ENCODE results near the gene RSAD1.

RSAD1 gene

DNA sequence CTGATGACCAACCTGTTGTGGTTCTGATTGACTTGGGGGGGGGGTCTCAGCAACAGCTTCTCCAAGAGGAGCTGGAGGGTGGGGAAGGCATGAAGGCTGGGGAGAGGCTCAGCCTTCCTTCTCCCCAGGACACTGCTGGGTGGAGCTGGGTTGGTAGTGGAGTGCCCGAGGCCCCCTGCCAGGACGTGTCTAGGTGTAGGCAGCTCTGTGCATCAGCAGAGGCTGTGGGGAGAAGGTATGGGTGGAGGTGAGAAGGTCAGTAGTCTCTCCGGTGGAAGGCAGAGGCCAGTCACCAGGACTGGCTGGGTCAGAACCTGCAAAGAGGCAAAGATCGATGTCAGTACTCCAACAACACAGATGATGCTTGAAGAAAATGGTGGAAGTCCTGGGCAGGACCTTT is 13.9 kb upstream of the RSAD1 start:
- Mint-ChIP-seq H3K36me3 (no peaks in the 10 kb centered on the region), H3K9me3 (no peaks in the 10 kb centered on the region), H3K4me3 (no peak overlapping the region), H3K27ac (no peak overlapping the region), H3K27me3 (peaks cover 48% of the 10 kb centered on the region), H3K4me1 (peaks cover 8% of the 10 kb centered on the region)
- CTCF ChIA-PET, result interaction anchor here (1.6 kb wide), 1 partner anchor 103 kb away, joined by 7 read pairs; no protein-coding TSS in a partner anchor
- DNase-seq, result peak; percentile 8

DNA sequence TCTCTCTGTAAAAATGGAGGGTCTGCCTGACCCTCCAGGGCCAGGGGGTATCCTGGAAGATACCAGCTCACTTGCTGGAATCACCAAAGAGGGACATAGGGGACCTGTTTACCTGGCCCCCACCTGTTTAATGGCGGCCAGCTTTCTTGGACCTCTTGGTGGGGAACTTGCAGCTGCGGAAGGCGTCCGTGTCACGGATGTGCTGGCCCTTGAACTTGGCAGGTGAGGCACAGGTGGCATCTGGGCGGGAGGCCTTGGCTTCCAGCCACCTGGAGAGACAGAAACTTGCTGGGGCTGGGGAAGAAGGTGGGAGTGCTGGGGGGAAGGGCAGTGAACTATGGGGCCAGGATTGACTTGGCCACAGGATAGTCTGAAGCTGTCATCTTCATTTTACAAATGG is 13.5 kb upstream of the RSAD1 start:
- no peak overlapping the region for H3K4me3 Mint-ChIP-seq
- H3K36me3 Mint-ChIP-seq, result no peaks in the 10 kb centered on the region
- DNase-seq, result peak; percentile 12
- H3K27me3 Mint-ChIP-seq, result peaks cover 52% of the 10 kb centered on the region
- H3K9me3 Mint-ChIP-seq, result no peaks in the 10 kb centered on the region
- H3K27ac Mint-ChIP-seq, result no peak overlapping the region
- H3K4me1 Mint-ChIP-seq, result peaks cover 8% of the 10 kb centered on the region
- CTCF ChIA-PET, result interaction anchor here (1.6 kb wide), 1 partner anchor 103 kb away, joined by 7 read pairs; no protein-coding TSS in a partner anchor

DNA sequence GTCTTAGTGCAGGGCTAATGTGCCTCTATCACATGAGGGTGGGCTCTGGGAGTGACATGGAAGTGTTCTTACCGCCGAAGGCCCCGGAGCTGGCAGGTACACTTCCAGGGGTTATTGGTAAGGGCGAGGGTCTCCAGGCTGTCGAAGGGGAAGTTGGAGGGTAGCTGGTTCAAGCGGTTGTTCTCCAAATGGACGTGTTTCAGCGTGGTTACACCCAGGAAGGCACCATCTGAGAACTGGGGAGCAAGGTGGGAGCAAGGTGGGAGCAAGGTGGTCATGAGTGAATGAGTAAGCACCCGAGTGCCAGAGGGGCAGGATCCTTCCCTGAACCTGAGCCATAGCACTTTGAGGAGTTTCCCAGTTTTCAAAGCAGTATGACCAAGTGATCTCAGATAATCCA is 13.0 kb upstream of the RSAD1 start:
- peaks cover 8% of the 10 kb centered on the region for H3K4me1 Mint-ChIP-seq
- peak; percentile 15 for DNase-seq

DNA sequence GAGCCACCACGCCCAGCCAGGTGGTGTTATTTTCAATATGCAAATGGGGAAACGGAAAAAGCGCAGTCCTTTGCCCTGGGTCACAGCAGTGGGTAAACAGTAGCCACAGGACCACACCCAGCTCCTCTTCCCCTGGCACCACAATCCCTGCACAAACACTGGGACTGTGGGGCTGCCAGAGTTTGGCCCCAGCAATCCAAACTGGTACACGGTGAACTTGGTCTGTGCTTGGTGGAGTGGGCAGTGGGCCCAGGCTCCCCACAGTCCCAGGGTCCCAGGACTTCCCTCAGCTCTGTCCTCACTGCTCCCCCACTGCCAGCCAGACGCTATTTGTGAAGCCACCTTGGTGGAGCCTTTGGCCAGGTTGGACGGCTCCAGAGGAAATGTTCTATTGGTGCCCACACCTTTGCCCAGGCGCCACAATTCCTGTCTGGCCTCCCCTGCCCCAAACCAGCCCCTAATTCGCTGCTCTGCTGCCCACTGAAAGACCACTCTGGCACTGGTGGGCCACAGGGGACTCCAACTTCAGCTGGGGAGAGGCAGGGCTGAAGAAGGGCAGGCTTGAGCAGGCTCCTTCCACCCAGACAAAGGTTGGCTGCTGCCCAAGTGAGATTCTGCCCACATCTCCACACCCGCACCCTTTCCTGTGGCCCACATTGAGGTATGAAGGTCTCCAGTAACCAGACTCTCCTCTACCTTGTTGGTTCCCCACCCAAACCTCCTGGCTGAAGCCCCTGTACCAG is 12.1 kb upstream of the RSAD1 start:
- peaks cover 8% of the 10 kb centered on the region for H3K4me1 Mint-ChIP-seq
- no peaks in the 10 kb centered on the region for H3K9me3 Mint-ChIP-seq
- H3K27ac Mint-ChIP-seq, result no peak overlapping the region
- CTCF ChIA-PET, result interaction anchor here (0.5 kb wide), 1 partner anchor 9 kb away, joined by 3 read pairs; no protein-coding TSS in a partner anchor
- no peak overlapping the region for H3K4me3 Mint-ChIP-seq
- peaks cover 66% of the 10 kb centered on the region for H3K27me3 Mint-ChIP-seq
- H3K36me3 Mint-ChIP-seq, result no peaks in the 10 kb centered on the region
- DNase-seq, result peak; percentile 6

More for the DNA sequence above, 13.0 kb upstream of the RSAD1 start:
- Mint-ChIP-seq H3K36me3 (no peaks in the 10 kb centered on the region), H3K27me3 (peaks cover 57% of the 10 kb centered on the region), H3K9me3 (no peaks in the 10 kb centered on the region), H3K27ac (no peak overlapping the region), H3K4me3 (no peak overlapping the region)
- CTCF ChIA-PET, result interaction anchor here (0.6 kb wide), 1 partner anchor 18 kb away, joined by 3 read pairs; no protein-coding TSS in a partner anchor

- Mint-ChIP-seq H3K4me1 (peaks cover 8% of the 10 kb centered on the region), H3K27ac (peak overlapping the region; percentile 24), H3K4me3 (no peak overlapping the region), H3K36me3 (no peaks in the 10 kb centered on the region), H3K9me3 (no peaks in the 10 kb centered on the region), H3K27me3 (peaks cover 70% of the 10 kb centered on the region)
- DNase-seq, result peak; percentile 15
- CTCF ChIA-PET, result interaction anchor here (0.5 kb wide), 1 partner anchor 10 kb away, joined by 3 read pairs; no protein-coding TSS in a partner anchor
Observed at GRCh38 chr17:50467114-50467854, 11.4 kb upstream of the RSAD1 start.

GRCh38 chr17:50467855-50468303 is 10.8 kb upstream of the RSAD1 start:
- no peak overlapping the region for H3K27ac Mint-ChIP-seq
- CTCF ChIA-PET, result interaction anchor here (1.4 kb wide), 1 partner anchor 11 kb away, joined by 4 read pairs; no protein-coding TSS in a partner anchor
- H3K4me3 Mint-ChIP-seq, result no peak overlapping the region

DNA sequence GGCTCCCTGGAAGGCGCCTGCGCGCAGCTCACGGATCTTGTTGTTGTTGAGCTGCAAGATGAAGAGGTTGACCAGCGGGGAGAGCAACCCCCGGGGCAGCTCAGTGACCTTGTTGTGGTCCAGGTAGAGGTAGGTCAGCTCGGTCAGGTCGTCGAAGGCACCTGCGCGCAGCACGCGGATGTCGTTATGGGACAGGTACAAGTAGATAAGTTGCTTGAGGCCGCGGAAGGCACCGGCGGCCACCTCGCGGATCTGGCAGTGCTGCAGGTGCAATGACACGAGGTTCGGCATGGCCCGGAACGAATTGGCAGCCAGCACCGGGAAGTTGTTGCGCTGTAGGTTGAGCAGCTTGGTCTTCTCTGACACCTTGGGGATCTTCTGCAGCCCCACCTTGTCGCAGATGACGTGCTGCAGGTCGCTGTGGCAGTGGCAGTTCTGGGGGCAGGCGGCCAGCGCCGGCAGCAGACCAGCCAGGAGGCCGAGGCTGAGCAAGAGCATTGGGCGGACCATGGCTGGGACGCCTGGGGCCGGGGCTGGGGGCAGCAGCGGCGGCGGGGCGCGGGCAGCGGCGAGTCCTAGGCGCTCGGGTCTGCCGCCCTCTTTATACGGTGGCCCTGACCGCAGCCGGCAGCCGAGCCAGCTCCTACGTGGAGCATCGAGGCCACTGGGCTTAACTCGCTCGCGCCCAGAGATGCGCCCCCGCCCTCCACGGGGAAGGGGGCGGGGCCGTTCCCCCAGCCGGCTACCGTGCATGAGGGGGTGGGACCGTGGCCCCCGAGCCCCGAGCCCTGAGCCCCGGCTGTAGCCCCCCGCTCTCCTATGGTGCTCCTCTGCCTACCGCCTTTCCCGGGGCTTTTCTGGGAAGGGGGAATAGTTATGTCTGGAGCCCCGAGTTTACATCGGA is 10.1 kb upstream of the RSAD1 start, which contains the start of gene CHAD:
TSS of gene CHAD (minus strand) at position 577 of the 904 bp plus-strand sequence. CDS start at position 510, 67 bp downstream.
- H3K4me1 Mint-ChIP-seq, result peaks cover 8% of the 10 kb centered on the region
- H3K9me3 Mint-ChIP-seq, result no peaks in the 10 kb centered on the region
- no peaks in the 10 kb centered on the region for H3K36me3 Mint-ChIP-seq
- no peak within 1 kb of the TSS for H3K4me3 Mint-ChIP-seq
- H3K27ac Mint-ChIP-seq, result no peak within 1 kb of the TSS
- peaks cover 70% of the 10 kb centered on the region for H3K27me3 Mint-ChIP-seq
- DNase-seq, result peak; percentile 25
- CTCF ChIA-PET, result interaction anchor here (1.4 kb wide), 1 partner anchor 11 kb away, joined by 4 read pairs; no protein-coding TSS in a partner anchor

More at GRCh38 chr17:50467855-50468303, 10.8 kb upstream of the RSAD1 start:
- H3K36me3 Mint-ChIP-seq, result no peaks in the 10 kb centered on the region
- H3K27me3 Mint-ChIP-seq, result peaks cover 70% of the 10 kb centered on the region
- no peaks in the 10 kb centered on the region for H3K9me3 Mint-ChIP-seq
- DNase-seq, result peak; percentile 19
- H3K4me1 Mint-ChIP-seq, result peaks cover 8% of the 10 kb centered on the region

DNA sequence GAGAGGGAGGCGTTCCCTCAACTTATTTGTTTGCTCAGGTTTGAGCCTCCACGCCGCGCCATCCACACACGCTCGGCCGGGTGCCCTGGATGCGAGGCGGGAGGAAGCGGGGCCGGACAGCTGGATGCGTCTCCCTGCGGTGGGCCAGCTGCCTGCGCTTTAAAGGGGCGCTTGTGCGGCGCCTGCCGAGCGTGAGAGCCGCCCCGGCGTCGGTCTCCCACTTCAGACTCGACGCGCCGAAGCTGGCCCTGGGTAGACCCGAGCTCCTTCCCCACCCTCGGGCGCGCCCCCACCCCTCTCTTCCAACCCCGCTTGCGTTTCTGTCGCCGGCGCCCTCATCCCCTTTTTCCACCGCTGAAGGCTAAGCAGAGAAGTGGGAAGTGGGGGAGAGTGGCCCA is 9.5 kb upstream of the RSAD1 start:
- CTCF ChIA-PET, result interaction anchor here (1.4 kb wide), 1 partner anchor 10 kb away, joined by 4 read pairs; no protein-coding TSS in a partner anchor
- peaks cover 8% of the 10 kb centered on the region for H3K4me1 Mint-ChIP-seq
- no peaks in the 10 kb centered on the region for H3K9me3 Mint-ChIP-seq
- no peaks in the 10 kb centered on the region for H3K36me3 Mint-ChIP-seq
- H3K4me3 Mint-ChIP-seq, result no peak overlapping the region
- no peak overlapping the region for H3K27ac Mint-ChIP-seq
- H3K27me3 Mint-ChIP-seq, result peaks cover 70% of the 10 kb centered on the region
- DNase-seq, result peak; percentile 19

DNA sequence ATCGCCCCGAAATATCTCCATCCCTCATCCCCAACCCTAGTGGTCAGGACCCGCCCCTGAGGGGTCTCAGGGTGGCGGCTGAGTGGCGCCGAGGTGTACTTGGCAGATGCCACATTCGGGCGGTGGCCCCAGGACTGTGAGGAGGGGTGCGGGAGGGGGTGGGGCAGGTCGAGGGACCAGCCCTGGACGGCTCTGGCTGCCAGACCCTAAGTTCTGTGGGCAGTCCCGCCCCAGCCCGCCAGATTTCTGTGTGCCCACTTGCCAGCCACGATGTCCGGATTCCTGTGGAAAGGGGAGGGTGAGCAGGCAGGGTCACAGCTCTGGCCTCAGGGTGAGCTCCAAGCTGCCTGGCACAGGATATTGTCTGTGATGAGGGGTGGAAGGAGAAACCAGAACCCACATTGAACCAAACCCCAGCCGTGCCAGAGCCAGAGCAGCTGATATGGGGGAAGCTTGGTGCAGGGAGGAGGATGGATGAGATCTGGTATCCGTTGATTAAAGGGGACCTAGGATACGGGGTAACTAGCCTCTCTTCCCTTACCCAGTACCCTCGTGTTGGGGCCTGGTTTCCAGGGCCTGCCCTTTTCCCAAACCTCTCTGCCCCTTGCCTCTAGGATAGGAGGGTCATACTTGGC is 8.9 kb upstream of the RSAD1 start:
- Mint-ChIP-seq H3K27me3 (peaks cover 67% of the 10 kb centered on the region), H3K4me3 (no peak overlapping the region), H3K27ac (no peak overlapping the region), H3K36me3 (no peaks in the 10 kb centered on the region), H3K4me1 (peaks cover 8% of the 10 kb centered on the region), H3K9me3 (no peaks in the 10 kb centered on the region)
- CTCF ChIA-PET, result no interaction called here
- peak; percentile 18 for DNase-seq

DNA sequence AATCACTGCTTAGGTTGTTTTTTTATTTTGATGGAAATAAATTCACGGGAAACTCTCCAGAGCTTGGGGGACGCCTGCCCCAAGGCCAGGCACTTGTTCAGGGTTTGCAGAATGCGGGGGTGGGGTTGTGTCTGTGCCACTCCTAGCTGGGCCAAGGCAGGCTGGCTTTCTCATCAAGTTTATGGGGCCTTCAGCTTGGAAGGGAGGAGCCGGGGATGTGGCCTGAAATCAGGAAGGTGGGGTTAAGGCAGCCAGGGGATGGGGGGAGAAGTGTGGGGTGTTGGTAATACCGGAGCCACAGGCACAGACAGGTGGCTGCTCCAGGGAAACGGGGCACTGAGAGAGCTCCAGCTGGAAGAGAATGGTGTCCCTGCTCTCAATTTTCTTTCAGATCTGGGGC is 8.2 kb upstream of the RSAD1 start:
- no peaks in the 10 kb centered on the region for H3K9me3 Mint-ChIP-seq
- peaks cover 62% of the 10 kb centered on the region for H3K27me3 Mint-ChIP-seq
- no peak overlapping the region for H3K27ac Mint-ChIP-seq
- peak; percentile 6 for DNase-seq
- peaks cover 8% of the 10 kb centered on the region for H3K4me1 Mint-ChIP-seq
- CTCF ChIA-PET, result interaction anchor here (1.0 kb wide), 1 partner anchor 157 kb away, joined by 3 read pairs; no protein-coding TSS in a partner anchor
- no peak overlapping the region for H3K4me3 Mint-ChIP-seq
- no peaks in the 10 kb centered on the region for H3K36me3 Mint-ChIP-seq

DNA sequence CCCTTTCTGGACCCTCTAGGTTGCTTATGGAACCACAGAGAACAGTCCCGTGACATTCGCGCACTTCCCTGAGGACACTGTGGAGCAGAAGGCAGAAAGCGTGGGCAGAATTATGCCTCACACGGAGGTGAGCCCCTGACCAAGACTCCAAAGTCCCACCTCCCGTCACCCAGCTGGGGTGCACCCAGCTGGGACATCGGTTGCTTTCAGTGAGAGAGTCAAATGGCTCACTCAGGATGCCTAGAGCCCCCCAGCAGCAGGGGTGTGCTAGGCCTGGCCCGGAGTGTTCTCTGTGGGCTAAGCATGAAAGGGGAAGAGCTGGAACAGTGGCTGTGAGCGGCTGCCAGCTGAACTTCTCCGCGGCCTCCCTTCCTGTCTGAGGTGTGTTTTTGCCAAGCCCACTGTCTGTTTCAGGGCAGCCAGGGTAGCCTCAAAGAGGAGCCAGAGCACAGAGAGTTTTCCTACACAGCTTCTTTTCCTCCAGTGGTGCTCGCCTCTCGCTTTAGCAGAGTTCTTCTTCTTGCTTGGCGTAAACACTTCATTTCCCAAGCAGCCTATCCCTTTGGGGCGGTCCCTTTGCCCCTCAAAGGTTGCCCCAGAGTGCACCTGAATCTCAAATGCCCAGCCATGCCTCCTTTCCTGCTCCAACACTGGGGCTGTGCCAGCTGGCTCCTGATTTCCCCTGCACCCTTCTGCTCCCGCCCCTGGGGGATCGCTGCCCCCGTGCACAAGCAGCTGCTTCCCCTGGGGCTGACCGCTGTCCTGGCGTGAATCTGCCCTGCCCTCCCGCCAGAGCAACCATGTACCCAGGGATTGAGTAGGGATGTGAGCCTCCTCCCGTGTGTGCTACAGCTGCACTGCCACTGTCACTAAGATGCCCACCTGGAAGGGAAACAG is 7.4 kb upstream of the RSAD1 start:
- Mint-ChIP-seq H3K9me3 (no peaks in the 10 kb centered on the region), H3K27me3 (peaks cover 56% of the 10 kb centered on the region), H3K4me3 (no peak overlapping the region), H3K36me3 (no peaks in the 10 kb centered on the region), H3K27ac (no peak overlapping the region), H3K4me1 (peaks cover 8% of the 10 kb centered on the region)
- CTCF ChIA-PET, result interaction anchor here (1.0 kb wide), 1 partner anchor 156 kb away, joined by 3 read pairs; no protein-coding TSS in a partner anchor
- peak; percentile 12 for DNase-seq

DNA sequence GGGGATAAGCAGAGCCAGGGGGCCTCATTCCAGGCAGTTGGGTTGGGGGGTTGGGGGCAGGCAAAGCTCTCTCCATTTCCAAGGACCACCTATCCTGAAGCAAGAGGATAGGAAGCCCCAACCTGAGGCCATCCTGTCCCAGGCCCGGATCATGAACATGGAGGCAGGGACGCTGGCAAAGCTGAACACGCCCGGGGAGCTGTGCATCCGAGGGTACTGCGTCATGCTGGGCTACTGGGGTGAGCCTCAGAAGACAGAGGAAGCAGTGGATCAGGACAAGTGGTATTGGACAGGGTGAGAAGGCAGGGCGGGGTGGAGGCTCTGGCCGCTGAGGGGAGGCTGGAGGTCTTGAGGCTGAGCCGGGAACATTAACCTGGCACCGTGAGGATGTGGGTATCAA is 6.4 kb upstream of the RSAD1 start:
- Mint-ChIP-seq H3K4me3 (no peak overlapping the region), H3K9me3 (no peaks in the 10 kb centered on the region), H3K4me1 (peaks cover 8% of the 10 kb centered on the region), H3K27ac (no peak overlapping the region), H3K27me3 (peaks cover 54% of the 10 kb centered on the region), H3K36me3 (no peaks in the 10 kb centered on the region)
- CTCF ChIA-PET, result no interaction called here
- no peak for DNase-seq

Measured in activated naive CD4-positive, alpha-beta T cell treated with anti-CD3 and anti-CD28 coated beads, Interleukin-2, amount 10 ng/mL, durations not matched to agents 7 days and 5 days (primary cell).